K562 (cell line): ENCODE results near the gene MDM1. TPM values are rescaled to one million over a fixed set of nuclear protein-coding genes. Genes with fewer than 3 reads are reported as not detected.

ENCODE experiments used
- ATAC-seq: fragments of 200-7000 bp; cut with Tn5 transposase; 3 replicates; pipeline ENCODE4 v1.9.1; 2020; ENCODE audit warnings: moderate library complexity
- BruUV-seq: library from RNA; stranded (reverse); fragments of 400-500 nt; replicated peaks from 2 replicates; lab custom pipeline; 2021; lab: Mats Ljungman, UMichigan
- CTCF ChIA-PET: fragments of 300-600 bp; formaldehyde crosslinking; extraction: SDS; loops from one replicate; lab custom pipeline; 2021; ENCODE audit warnings: low intra/inter-chr PET ratio; lab: Yijun Ruan, JAX
- POLR2A ChIA-PET: fragments of 300-600, 350-650 bp; sonication (Branson Sonifier 250); formaldehyde crosslinking; extraction: SDS; loops from one replicate; lab custom pipeline; 2021; ENCODE audit warnings: antibody characterized with exemption, inconsistent platforms; lab: Yijun Ruan, JAX
- DNase-seq, 4 experiments: peaks; one replicate each; pipeline versions ENCODE4 v3.0.0 to v3.0.0-alpha.2; 2011 to 2018; ENCODE audit warnings: low spot score in 3 of 4, mixed read lengths in 3 of 4; ENCODE audit errors: extremely low read depth in 1 of 4
- FAIRE-seq: peaks from 2 replicates; lab custom pipeline; 2011; peaks lifted over from hg19 to GRCh38; lab: Jason Lieb, UNC
- H2AFZ ChIP-seq: 2 replicates; pipeline ENCODE4 v1.6.0; 2011; ENCODE audit warnings: low read depth, low read length, control low read depth, inconsistent platforms
- H3K27ac ChIP-seq: fragments of 200-600 bp; 3 replicates; pipeline ENCODE4 v1.8.0; 2011; ENCODE audit warnings: low read depth, mild to moderate bottlenecking, control low read depth, inconsistent platforms, low read length, moderate library complexity, mixed read lengths; ENCODE audit errors: extremely low read depth
- H3K27me3 ChIP-seq, 2 experiments: fragments of 300-600 bp in 1 of 2; 2 replicates in 1 of 2; 3 replicates in 1 of 2; pipeline versions ENCODE4 v1.6.0 to v1.8.0; 2011; ENCODE audit warnings: inconsistent platforms in 2 of 2, low read length in 2 of 2, mild to moderate bottlenecking in 1 of 2, mixed read lengths in 1 of 2, moderate library complexity in 1 of 2; ENCODE audit not compliant: control insufficient read depth in 2 of 2, insufficient read depth in 2 of 2
- H3K36me3 ChIP-seq: fragments of 300-600 bp; 3 replicates; pipeline ENCODE4 v1.8.0; 2011; ENCODE audit warnings: mild to moderate bottlenecking, low read length, inconsistent platforms; ENCODE audit not compliant: control insufficient read depth, insufficient read depth
- H3K4me1 ChIP-seq, 2 experiments: fragments of 200-600 bp in 1 of 2; replicated peaks in 1 of 2; 2 replicates in 1 of 2; 3 replicates in 1 of 2; pipeline versions ENCODE4 v1.5.1 to v1.8.0; 2011; ENCODE audit warnings: inconsistent platforms in 2 of 2, low read length in 2 of 2, mild to moderate bottlenecking in 1 of 2, mixed read lengths in 1 of 2, moderate library complexity in 1 of 2; ENCODE audit not compliant: control insufficient read depth in 2 of 2, insufficient read depth in 2 of 2
- H3K4me2 ChIP-seq: 2 replicates; pipeline ENCODE4 v1.6.1; 2011; ENCODE audit warnings: low read length, control low read depth, inconsistent platforms, mixed read lengths; ENCODE audit not compliant: insufficient read depth
- H3K4me3 ChIP-seq: fragments of 200-600 bp; sonication (generic), shearing (Covaris generic); 2 replicates; pipeline ENCODE4 v1.5.1; 2016; ENCODE audit warnings: control low read depth, inconsistent platforms
- H3K79me2 ChIP-seq: fragments of 200-600 bp; 3 replicates; pipeline ENCODE4 v1.8.0; 2011; ENCODE audit warnings: low read length, inconsistent platforms; ENCODE audit not compliant: control insufficient read depth, insufficient read depth
- H3K9ac ChIP-seq, 2 experiments: 2 replicates each; pipeline versions ENCODE4 v1.6.0 to v1.6.1; 2011; ENCODE audit warnings: low read depth in 2 of 2, low read length in 2 of 2, control low read depth in 1 of 2, inconsistent platforms in 1 of 2, mild to moderate bottlenecking in 1 of 2, mixed read lengths in 1 of 2; ENCODE audit not compliant: insufficient read depth in 1 of 2
- H3K9me1 ChIP-seq: one replicate; pipeline ENCODE4 v1.6.0; 2011; ENCODE audit warnings: inconsistent platforms, mild to moderate bottlenecking, low read length, moderate library complexity; ENCODE audit not compliant: control insufficient read depth, insufficient read depth
- H3K9me3 ChIP-seq: replicated peaks from 2 replicates; pipeline ENCODE4 v1.5.1; 2011; ENCODE audit warnings: low read depth, low read length, inconsistent platforms; ENCODE audit not compliant: control insufficient read depth, insufficient read depth
- H4K20me1 ChIP-seq: replicated peaks from 2 replicates; pipeline ENCODE4 v1.6.1; 2011; ENCODE audit warnings: low read length, inconsistent platforms, mixed read lengths; ENCODE audit not compliant: control insufficient read depth, insufficient read depth
- CHCHD3 ChIP-seq: fragments of 250-450 bp; sonication (Bioruptor Pico); IDR thresholded peaks from 2 replicates; pipeline ENCODE4 v2.1.2; 2022; ENCODE audit warnings: mild to moderate bottlenecking
- CREB3L1 ChIP-seq: fragments of 450-650 bp; IDR thresholded peaks from 2 replicates; pipeline ENCODE4 v1.6.1; 2014; ENCODE audit warnings: low read depth, mild to moderate bottlenecking, moderate library complexity, borderline replicate concordance
- CXXC5 ChIP-seq: fragments of 250-450 bp; sonication (Bioruptor Pico); IDR thresholded peaks from 2 replicates; pipeline ENCODE4 v1.8.0; 2022; ENCODE audit warnings: inconsistent platforms, mild to moderate bottlenecking, moderate library complexity
- EZH2 ChIP-seq: IDR thresholded peaks from 2 replicates; pipeline ENCODE4 v1.6.1; 2012; ENCODE audit warnings: low read depth, mild to moderate bottlenecking, inconsistent platforms, low read length, borderline replicate concordance
- FOS ChIP-seq: IDR thresholded peaks from 3 replicates; pipeline ENCODE4 v1.6.1; 2011; ENCODE audit not compliant: insufficient read length; ENCODE audit errors: extremely low read depth
- HMG20A ChIP-seq: fragments of 450-650 bp; formaldehyde crosslinking; conservative IDR thresholded peaks from 2 replicates; pipeline ENCODE4 v1.4.0; 2020; ENCODE audit warnings: mild to moderate bottlenecking, mixed read lengths
- HSF4 ChIP-seq: fragments of 250-450 bp; sonication (Bioruptor Pico); IDR thresholded peaks from 2 replicates; pipeline ENCODE4 v2.1.2; 2022; ENCODE audit warnings: mild to moderate bottlenecking, moderate library complexity, borderline replicate concordance
- MEIS2 ChIP-seq: fragments of 450-650 bp; IDR thresholded peaks from 2 replicates; pipeline ENCODE4 v1.6.1; 2014; ENCODE audit warnings: mild to moderate bottlenecking; ENCODE audit not compliant: partially characterized antibody
- MXI1 ChIP-seq: IDR thresholded peaks from 2 replicates; pipeline ENCODE4 v1.6.1; 2011; ENCODE audit warnings: low read depth, mild to moderate bottlenecking, improper control_type of control experiment, low read length
- NR3C1 ChIP-seq: sonication (generic); formaldehyde crosslinking; IDR thresholded peaks from 2 replicates; pipeline ENCODE4 v1.8.1; 2022; ENCODE audit warnings: missing genetic modification reagents
- POLR2G ChIP-seq: fragments of 200-400 bp; formaldehyde crosslinking; IDR thresholded peaks from 2 replicates; pipeline ENCODE4 v1.6.1; 2017; ENCODE audit warnings: low read depth, mild to moderate bottlenecking, antibody characterized with exemption, low read length, moderate library complexity
- POLR2H ChIP-seq: IDR thresholded peaks from 2 replicates; pipeline ENCODE4 v1.6.1; 2016; ENCODE audit warnings: missing genetic modification characterization, low read depth, mild to moderate bottlenecking, control low read depth, missing compliant biosample characterization, moderate library complexity
- PTTG1 ChIP-seq: fragments of 450-650 bp; IDR thresholded peaks from 2 replicates; pipeline ENCODE4 v1.6.1; 2016; ENCODE audit warnings: low read depth, mild to moderate bottlenecking, missing genetic modification characterization, missing compliant biosample characterization
- SMAD4 ChIP-seq: fragments of 250-450 bp; sonication (Bioruptor Pico); conservative IDR thresholded peaks from 2 replicates; pipeline ENCODE4 v1.8.0; 2021; ENCODE audit warnings: inconsistent platforms, mild to moderate bottlenecking, moderate library complexity
- THRAP3 ChIP-seq: fragments of 450-650 bp; IDR thresholded peaks from 2 replicates; pipeline ENCODE4 v1.6.1; 2016; ENCODE audit warnings: mild to moderate bottlenecking, inconsistent platforms, borderline replicate concordance
- ZNF23 ChIP-seq: fragments of 250-450 bp; sonication (Bioruptor Pico); IDR thresholded peaks from 2 replicates; pipeline ENCODE4 v1.4.0; 2020; ENCODE audit warnings: mild to moderate bottlenecking
- ZNF77 ChIP-seq: fragments of 250-450 bp; sonication (Bioruptor Pico); IDR thresholded peaks from 2 replicates; pipeline ENCODE4 v1.5.0; 2020
- WGBS: fragments of 100-300 bp; shearing (Covaris generic); methylation state at CpG from one replicate; pipeline ENCODE4 v1.1.6; 2016; ENCODE audit warnings: low coverage, mixed read lengths; ENCODE audit not compliant: insufficient coverage; ENCODE audit errors: missing lambda C conversion rate; 5-methylcytosine and 5-hydroxymethylcytosine counted together
- in situ Hi-C: fragments of 300-500 bp; cut with MboI; formaldehyde crosslinking; loops from 4 replicates; pipeline ENCODE4 v1.15.0; 2018; ENCODE audit warnings: inconsistent platforms, mixed read lengths
- intact Hi-C: fragments of 100-400 bp; cut with micrococcal nuclease; formaldehyde crosslinking; loops from 2 replicates; pipeline ENCODE4 v1.14.2; 2022
- polyA plus RNA-seq, 8 experiments: library from polyadenylated mRNA; depleted of rRNA in 4 of 8; stranded (reverse) in 5 of 8; unstranded in 3 of 8; fragments of >200 nt; fragmentation: Nextera tagmentation in 2 of 8; fragmentation: Illumina TruSeq in 1 of 8; extraction: Ambion mirVana in 2 of 8; extraction: Trizol in 1 of 8; gene quantifications; 2 replicates each; pipeline versions ENCODE4 v1.2.1 to v1.2.3, GENCODE V29; 2011 to 2014; ENCODE audit warnings: inconsistent platforms in 1 of 8, missing spikeins in 1 of 8
- total RNA-seq, 7 experiments: library from RNA; depleted of rRNA in 6 of 7; stranded (reverse); fragments of >200 nt in 6 of 7; fragmentation: Illumina TruSeq in 2 of 7; extraction: Trizol in 2 of 7; gene quantifications; 2 replicates each; pipeline versions ENCODE4 v1.2.1 to v1.2.3, GENCODE V29; 2011 to 2021; ENCODE audit warnings: low replicate concordance in 1 of 7

The MDM1 gene
- total and polyA plus RNA-seq, 9 of the 15 experiments (the other 6 are each of a cell fraction or from before 2014, with no cell fraction given) = 7.5 to 16.8 (median 13.1) TPM

GRCh38 chr12:68370006-68370590 lies 37.9 kb upstream of the MDM1 start (continued):
- TF ChIP-seq FOS (no peak), ZNF23 (CRISPR knock-in tag) (no peak), HSF4 (CRISPR knock-in tag) (no peak)

GRCh38 chr12:68368327-68368726 lies 36.2 kb upstream of the MDM1 start:
- peaks cover 17 to 54% of the 10 kb centered on the region in 2 experiments for H3K4me1 ChIP-seq
- WGBS = 48% methylated on average over 2 of the region's 2 CpGs
- TF ChIP-seq CXXC5 (CRISPR knock-in tag) (no peak), CHCHD3 (no peak), NR3C1 (CRISPR knock-in tag) (no peak), THRAP3 (no peak), MEIS2 (no peak), SMAD4 (CRISPR knock-in tag) (no peak), POLR2G (no peak), EZH2 (no peak), POLR2H (tag) (no peak), MXI1 (no peak), CREB3L1 (no peak), HMG20A (no peak), PTTG1 (no peak), ZNF77 (CRISPR knock-in tag) (no peak)
- TF ChIP-seq, all 486 proteins: peak for 0

More at GRCh38 chr12:68368327-68368726, 36.2 kb upstream of the MDM1 start:
- ATAC-seq (no peak), FAIRE-seq (no peak), DNase-seq (no peak)
- no peak overlapping the region for H3K27ac ChIP-seq
- no TSS peak for BruUV-seq
- no peak overlapping the region for H3K4me2 ChIP-seq
- no peaks in the 10 kb centered on the region for H3K27me3 ChIP-seq
- no peak overlapping the region for H3K9ac ChIP-seq
- in situ Hi-C loops (no loop called here), intact Hi-C loops (loop anchor here (5.0 kb wide), 1 partner anchor 244 kb away; the partner anchor contains the start of gene RAP1B)
- H3K9me1 ChIP-seq = no peaks in the 10 kb centered on the region
- ChIA-PET CTCF (no interaction called here), POLR2A (no interaction called here)
- no peaks in the 10 kb centered on the region for H3K79me2 ChIP-seq
- H2AFZ ChIP-seq = peak overlapping the region; percentile 65; the same call in 1 of the 2 replicates
- no peak overlapping the region for H3K4me3 ChIP-seq
- H4K20me1 ChIP-seq = no peaks in the 10 kb centered on the region
- no peaks in the 10 kb centered on the region for H3K36me3 ChIP-seq
- H3K9me3 ChIP-seq = peaks cover 4% of the 10 kb centered on the region; the same call in 1 of the 2 replicates
